Pulmonary artery endothelial cell (primary cell): ENCODE results near the gene ATP2C2. TPM values are rescaled to one million over a fixed set of nuclear protein-coding genes. Genes with fewer than 3 reads are reported as not detected.
"Not testable (repeated sequence)": the region's sequence is repeated elsewhere in the genome, so short reads cannot be mapped to it uniquely, and the experiment has no call there.

Experiments
- DNase-seq: peaks from one replicate; pipeline ENCODE4 v3.0.0-alpha.2; 2011; ENCODE audit warnings: low read depth, low spot score
- total RNA-seq: library from RNA; depleted of rRNA; stranded (reverse); fragments of >200 nt; gene quantifications from 2 replicates; pipeline ENCODE4 v1.2.3, GENCODE V29; 2014

ATP2C2 gene
- total RNA-seq, 1 donor from 2014 or later, result not detected

- DNase-seq, result no peak
Observed at GRCh38 chr16:84449156-84450140, 81.1 kb downstream of the ATP2C2 start.

DNA sequence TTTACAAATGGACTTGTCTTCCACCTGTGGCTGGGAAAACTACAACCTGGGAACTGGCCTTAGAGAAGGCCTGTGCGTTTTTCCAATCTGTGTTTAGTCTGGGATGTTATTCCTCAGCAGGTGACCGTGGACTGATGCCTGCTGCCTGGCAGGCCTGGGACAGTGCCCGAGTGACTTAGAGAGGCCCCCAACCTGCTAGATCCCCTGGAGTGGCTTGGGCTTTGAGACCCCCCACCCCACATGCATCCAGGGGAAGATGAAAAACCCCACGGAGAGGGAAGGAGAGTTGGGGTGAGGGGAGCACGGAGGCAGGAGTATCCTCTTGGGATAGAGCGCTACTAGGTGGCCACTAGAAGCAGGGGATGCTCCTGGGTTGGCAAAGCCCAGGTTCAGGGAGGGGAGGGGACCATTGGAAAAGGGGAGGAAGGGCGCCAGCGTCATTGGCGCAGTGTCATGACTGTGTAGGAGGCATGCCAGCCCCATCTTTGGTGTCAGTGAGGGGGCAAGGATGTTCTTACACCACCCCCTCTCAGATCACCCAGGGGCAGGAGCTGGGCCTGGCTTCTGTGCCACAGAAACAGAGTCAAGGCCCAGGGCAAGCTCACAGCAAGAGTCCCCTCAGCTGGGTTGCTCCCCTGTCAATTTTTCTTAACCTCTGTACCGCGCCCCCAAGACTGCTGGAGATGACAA, 82.0 kb downstream of the ATP2C2 start:
- no peak for DNase-seq

GRCh38 chr16:84451010-84451676, 82.8 kb downstream of the ATP2C2 start:
- DNase-seq, result not testable (repeated sequence)

DNA sequence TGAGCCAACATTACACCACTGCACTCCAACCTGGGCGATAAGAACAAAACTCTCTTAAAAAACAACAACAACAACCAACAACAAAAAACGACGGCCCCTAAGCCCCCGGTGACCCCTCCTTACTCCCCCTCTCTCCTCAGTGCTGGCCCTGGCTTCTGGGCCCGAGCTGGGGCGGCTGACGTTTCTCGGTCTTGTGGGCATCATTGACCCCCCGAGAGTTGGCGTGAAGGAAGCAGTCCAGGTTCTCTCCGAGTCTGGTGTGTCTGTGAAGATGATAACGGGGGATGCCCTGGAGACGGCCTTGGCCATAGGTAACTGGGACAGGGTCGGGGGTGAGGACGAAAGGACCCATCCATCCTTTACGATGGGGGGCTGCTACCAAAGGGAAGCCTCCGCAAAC, 83.4 kb downstream of the ATP2C2 start:
- DNase-seq, result no peak

DNA sequence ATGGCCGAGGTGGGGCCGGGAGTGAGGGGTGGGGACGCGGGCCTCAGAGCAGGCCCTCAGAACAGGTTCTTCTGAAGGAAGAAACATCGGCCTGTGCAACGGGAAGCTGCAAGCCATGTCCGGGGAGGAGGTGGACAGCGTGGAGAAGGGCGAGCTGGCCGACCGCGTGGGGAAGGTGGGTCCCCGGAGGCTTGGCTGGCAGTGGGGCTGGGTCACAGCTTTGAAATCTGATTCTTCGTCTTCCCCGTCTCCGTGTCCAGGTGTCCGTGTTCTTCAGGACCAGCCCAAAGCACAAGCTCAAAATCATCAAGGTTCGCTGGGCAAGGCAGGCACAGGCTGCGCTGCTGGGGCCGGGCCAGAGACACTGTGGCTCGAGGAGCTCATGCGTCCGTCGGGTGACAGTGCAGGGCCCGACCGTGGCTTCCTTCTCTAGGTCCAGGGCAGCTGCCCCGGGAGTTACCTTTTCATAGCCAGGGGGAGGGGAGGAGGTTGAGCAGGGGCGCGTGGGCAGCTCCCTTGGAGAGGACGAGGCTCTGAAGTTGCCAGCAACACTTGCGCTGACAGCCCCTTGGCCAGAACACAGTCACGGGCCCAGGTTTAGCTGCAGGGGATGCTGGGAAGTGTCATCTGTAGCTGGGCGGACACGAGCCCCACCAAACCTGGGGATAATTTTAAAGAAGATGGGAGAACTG, 84.9 kb downstream of the ATP2C2 start:
- DNase-seq, result no peak

DNA sequence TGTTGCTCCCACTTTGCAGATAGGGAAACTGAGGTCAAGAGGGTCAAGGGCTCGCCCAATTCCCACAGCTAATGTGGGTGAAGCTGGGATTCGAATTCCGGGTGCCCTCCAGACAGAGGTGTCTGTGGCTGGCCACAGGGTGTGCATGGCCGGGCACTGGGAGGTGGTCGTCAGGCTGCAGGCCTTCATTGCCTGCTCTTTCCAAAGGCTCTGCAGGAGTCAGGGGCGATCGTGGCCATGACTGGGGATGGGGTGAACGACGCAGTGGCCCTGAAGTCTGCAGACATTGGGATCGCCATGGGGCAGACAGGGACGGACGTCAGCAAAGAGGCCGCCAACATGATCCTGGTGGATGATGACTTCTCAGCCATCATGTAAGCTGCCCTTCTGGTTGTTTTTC, 86.3 kb downstream of the ATP2C2 start:
- DNase-seq, result no peak

DNA sequence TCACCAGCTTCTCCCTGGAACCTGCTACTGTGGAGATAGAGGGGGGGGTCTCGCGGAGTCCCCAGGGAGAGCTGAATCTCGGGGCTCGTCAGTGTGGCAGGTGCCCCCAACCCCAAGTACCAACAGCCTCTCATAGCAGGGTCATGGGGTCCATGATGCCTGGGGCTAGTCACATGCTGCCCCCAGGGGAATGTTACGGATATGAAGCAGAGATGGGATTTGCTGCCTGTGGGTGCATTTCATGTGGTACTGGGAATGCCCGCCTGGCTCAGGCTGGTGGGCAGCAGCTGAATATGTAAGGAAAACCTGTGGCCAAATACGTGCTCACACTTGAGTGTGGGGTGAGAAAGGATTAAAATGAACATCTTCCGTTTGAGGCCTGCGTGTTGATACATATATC, 86.7 kb downstream of the ATP2C2 start:
- no peak for DNase-seq

DNA sequence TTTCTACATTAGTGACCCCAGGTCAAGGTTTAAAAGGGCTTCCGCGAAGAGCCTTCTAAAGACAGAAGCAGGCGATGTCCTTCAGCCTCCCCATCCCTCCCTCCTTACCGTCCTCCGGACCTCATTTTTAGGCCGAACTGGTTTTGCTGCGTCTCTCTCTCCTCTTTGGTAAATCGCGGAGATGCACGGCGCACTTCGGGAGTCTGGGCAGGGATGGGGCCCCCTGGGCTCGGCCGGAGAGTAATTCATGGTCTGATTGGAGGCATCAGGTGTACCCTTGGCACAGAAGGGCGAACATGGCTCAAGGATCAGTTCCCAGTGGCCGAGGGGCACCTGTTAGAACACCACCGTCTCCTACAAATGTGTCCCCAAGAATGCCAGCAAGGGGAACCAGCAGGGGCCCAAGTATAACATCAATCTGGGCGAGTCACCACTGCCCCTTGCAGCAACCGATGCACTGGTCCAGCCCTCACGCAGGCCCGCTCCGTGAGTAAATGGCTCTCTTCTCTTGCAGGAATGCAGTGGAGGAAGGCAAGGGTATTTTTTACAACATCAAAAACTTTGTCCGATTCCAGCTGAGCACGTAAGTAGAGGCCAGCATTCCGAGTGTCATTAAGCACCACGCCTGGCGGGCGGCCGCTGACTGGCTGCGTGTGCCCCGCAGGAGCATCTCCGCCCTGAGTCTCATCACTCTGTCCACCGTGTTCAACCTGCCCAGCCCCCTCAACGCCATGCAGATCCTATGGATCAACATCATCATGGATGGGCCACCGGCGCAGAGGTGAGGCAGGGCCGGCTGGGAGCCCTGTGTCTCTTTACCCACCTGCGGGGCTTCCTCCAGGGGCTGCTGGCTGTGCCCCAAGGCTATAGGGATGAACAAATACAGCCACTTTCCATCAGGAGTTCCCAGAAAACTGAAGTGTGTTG, 90.5 kb downstream of the ATP2C2 start:
- no peak for DNase-seq

DNA sequence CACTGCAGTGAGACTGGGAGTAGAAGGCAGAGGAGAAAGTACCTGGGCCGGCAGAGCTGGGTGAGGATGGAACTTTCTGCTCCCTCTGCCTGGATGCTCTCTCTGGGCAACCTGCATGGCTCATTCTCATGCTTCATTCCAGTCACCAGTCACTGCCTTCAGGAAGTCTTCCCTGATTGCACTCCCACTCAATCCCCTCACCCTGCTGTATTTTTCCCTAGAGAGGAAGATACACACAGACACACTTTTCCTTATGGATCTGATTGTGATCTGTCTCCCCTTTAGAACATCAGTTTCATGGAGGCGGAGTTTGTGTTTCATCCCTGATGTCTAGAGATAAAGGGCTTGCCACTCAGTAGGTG, 91.2 kb downstream of the ATP2C2 start:
- no peak for DNase-seq

- DNase-seq, result no peak
Observed at GRCh38 chr16:84459941-84460405, 91.6 kb downstream of the ATP2C2 start.

DNA sequence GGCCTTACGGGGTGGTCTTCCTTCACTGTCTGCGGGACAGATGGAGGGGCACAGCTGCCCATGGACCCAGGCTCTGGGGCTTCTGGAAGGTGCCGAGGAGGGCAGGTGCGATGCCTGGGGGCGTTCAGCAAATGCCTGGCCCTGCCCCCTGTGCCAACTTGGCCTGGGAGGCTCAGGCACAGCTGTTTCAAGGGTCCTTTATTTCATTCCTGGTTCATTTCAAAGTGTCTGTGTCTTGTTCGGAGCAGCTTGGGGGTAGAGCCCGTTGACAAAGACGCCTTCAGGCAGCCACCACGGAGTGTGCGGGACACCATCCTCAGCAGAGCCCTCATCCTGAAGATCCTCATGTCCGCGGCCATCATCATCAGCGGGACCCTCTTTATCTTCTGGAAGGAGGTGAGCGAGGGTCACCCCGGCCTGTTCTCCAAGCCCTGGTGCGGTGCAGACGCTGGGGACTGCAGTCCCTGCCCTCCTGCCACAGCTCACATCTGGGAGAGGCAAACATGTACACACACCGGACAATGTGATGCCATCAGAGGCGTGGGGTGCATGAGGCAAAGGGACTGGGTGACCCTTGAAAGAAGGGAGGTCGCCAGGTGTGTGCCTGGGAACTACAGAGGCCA, 92.2 kb downstream of the ATP2C2 start:
- DNase-seq, result no peak

DNA sequence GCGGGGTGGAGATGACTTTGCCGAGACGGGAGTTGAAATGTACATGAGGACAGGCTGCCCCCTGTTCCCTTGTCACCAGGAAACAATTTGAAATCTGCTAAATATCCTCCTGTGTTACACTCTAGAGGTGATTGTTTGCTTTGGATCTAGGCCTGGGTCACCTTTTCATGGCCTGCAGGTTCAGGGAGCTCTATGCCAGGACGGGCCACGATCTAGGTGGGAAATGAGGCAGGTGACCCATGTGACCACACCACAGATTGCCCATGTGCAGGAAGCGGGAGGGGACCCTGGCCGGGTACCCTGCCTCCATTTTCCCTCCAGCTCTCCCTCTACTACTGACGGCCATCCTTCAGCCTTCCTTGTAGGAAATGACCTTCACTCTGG, 92.7 kb downstream of the ATP2C2 start:
- no peak for DNase-seq

DNA sequence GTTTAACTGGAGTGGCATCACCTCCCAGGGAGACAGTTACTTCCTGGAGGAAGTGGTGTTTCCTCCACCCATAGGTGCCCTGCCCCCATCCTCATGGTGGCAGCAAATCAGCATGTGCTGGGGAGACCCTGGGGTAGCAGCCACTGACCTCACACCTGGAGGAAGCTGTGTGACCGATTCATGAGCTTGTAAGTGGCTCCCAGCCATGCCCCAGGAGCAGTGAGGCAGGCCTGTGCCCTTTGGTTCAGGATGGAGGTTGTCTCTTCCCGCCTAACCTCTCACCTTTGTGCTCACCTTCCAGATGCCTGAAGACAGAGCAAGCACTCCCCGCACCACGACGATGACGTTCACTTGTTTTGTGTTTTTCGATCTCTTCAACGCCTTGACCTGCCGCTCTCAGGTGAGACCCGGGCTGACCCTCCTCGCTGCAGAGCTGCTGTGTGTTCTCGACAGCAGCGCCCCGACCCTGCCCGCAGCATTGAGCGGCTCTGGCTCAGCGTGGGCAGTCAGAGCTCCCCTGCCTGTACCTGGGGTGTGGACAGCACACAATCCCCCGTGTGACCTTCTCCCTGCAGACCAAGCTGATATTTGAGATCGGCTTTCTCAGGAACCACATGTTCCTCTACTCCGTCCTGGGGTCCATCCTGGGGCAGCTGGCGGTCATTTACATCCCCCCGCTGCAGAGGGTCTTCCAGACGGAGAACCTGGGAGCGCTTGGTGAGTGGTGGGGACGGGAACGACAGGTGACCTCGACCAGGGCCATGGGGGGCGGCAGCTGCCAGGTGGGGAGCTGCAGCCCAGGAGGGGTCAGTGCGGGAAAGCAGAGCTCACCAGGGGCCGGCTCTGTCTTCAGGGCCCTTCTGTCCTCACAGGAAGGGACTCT, 93.3 kb downstream of the ATP2C2 start:
- no peak for DNase-seq

GRCh38 chr16:84462296-84463210, 94.2 kb downstream of the ATP2C2 start:
- no peak for DNase-seq

- DNase-seq, result no peak
Observed at GRCh38 chr16:84463221-84463620, 94.9 kb downstream of the ATP2C2 start.

GRCh38 chr16:84464116-84464515, 95.8 kb downstream of the ATP2C2 start:
- DNase-seq, result no peak

DNA sequence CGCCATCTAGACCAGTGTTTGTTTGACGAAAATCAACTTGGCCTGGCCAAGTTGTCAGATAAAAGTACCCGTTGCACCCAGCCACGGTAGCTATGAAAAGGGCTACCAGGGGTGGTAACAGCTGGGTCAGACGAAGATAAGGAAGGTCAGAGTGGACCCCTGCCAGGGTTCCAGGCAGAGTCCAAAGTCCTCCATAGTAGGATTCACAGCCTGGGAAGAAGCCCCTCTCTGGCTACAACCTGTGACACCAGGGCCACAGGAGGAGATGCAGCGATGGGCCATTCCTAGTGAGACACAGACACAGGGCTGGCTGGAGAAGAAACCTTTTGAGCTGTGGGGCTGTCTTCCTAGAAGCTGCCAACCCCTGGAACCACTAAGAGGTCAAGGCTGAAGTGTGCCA, 96.8 kb downstream of the ATP2C2 start:
- DNase-seq, result no peak

DNA sequence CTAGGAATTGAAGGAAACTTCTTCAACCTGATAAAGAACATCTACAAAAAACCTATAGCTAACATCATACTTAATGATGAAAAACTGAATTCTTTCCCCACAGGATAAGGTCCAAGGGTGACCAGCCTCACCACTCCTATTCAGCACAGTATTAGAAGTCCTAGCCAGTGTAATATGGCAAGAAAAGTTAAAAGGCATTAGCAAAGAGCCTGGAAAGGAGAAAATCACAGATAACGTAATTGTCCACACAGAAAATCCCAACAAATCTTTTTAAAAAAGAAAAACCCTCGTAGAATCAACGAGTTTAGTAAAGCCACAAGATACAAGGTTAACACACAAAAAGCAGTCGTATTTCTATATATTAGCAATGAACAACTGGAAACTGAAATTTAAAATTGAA, 98.4 kb downstream of the ATP2C2 start:
- no peak for DNase-seq
